Memory B cell (primary cell): ENCODE results near the gene RET.
A peak's percentile ranks its signal among the peaks of the same experiment; 100 is the strongest.

Experiments
- ATAC-seq: fragments of 150-1000 bp; cut with Tn5 transposase; 2 replicates; pipeline ENCODE4 v1.10.0; 2021; ENCODE audit warnings: low read depth, mild to moderate bottlenecking, moderate library complexity
- DNase-seq, 2 donors: peaks; one replicate each; pipeline ENCODE4 v3.0.0; 2022; ENCODE audit warnings: low spot score in 2 of 2
- H3K27ac Mint-ChIP-seq: one replicate; pipeline ENCODE4 v1.8.0; 2022; ENCODE audit warnings: mild to moderate bottlenecking, moderate library complexity, mixed read lengths
- H3K27me3 Mint-ChIP-seq: one replicate; pipeline ENCODE4 v1.8.0; 2022; ENCODE audit warnings: mixed read lengths
- H3K36me3 Mint-ChIP-seq: one replicate; pipeline ENCODE4 v1.8.0; 2022; ENCODE audit warnings: mild to moderate bottlenecking, mixed read lengths
- H3K4me1 Mint-ChIP-seq: one replicate; pipeline ENCODE4 v1.8.0; 2022; ENCODE audit warnings: mixed read lengths
- H3K4me3 Mint-ChIP-seq: one replicate; pipeline ENCODE4 v1.8.0; 2022; ENCODE audit warnings: mild to moderate bottlenecking, moderate library complexity, mixed read lengths
- H3K9me3 Mint-ChIP-seq: one replicate; pipeline ENCODE4 v1.8.0; 2022; ENCODE audit warnings: mixed read lengths

The RET gene

DNA sequence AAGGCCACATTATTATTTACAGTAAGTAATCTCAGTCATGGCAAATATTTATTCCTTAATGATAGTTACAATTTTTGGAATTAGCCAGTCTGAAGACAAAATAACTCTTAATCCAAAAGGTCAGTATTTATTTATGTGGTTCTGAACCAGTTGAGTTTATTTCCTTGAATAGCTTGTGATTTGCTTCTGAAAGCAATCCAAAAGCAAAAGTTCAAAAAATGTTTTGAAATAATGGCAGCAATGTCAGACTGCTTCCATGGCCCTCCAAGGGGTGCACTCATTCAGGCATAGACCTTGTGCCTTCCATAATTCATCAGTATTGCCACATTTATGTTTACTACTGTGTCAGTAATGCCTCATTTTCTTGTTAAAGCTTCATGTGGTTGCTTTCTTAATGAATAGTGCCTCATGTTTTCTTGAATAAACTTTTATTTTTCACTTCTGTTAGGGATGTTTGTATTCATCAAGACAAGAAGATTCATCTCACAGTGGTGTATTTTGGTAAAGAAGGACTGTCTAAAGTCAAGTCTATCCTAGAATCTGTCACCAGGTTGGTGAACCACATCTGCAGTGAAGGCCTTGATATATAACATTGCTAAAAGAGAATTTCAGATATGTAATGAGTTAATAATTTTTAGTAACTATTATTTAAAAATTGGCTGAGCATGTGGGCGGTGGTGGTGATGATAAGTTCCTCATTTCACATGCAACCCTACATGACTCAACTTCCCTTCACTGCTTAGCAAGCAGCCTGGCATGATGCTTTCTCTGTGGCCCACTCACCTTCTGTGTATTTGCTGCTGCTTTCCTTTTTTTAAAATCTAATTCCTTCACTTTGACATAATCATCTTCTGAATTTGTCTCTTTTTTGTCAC, 83.4 kb downstream of the RET start:
- ATAC-seq = peak; percentile 60
- DNase-seq = no peak

GRCh38 chr10:43160921-43161255, 84.0 kb downstream of the RET start:
- no peaks in the 10 kb centered on the region for H3K9me3 Mint-ChIP-seq
- no peak for DNase-seq
- peaks cover 32% of the 10 kb centered on the region for H3K36me3 Mint-ChIP-seq
- H3K4me1 Mint-ChIP-seq = peaks cover 22% of the 10 kb centered on the region
- ATAC-seq = no peak
- H3K27me3 Mint-ChIP-seq = no peaks in the 10 kb centered on the region
- no peak overlapping the region for H3K4me3 Mint-ChIP-seq
- peak overlapping the region; percentile 5 for H3K27ac Mint-ChIP-seq

More for the DNA sequence above, 83.4 kb downstream of the RET start:
- Mint-ChIP-seq H3K27me3 (no peaks in the 10 kb centered on the region), H3K4me3 (no peak overlapping the region), H3K27ac (peak overlapping the region; percentile 5), H3K9me3 (no peaks in the 10 kb centered on the region), H3K36me3 (peaks cover 33% of the 10 kb centered on the region), H3K4me1 (peaks cover 25% of the 10 kb centered on the region)

DNA sequence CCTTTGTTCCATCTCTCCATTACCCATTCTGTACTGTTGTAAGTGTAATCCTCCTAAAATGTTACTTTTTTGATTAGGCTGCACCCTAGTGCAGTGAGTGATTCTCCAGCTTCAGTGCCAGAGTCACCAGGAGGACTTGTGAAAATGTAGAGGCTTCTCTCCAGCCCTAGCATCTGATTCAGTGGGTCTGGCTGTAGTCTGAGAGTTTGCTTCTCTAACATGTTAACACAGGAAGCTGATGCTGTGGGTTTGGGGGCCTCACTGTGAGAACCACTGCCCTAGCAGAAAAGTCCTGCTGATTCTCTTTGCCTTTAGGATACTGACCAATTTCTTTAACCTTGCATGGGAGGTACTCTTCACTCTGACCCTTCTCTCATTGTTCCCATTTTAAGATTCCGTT, 85.7 kb downstream of the RET start:
- Mint-ChIP-seq H3K27ac (peak overlapping the region; percentile 5), H3K9me3 (no peaks in the 10 kb centered on the region), H3K27me3 (no peaks in the 10 kb centered on the region), H3K4me1 (peaks cover 12% of the 10 kb centered on the region), H3K36me3 (peaks cover 25% of the 10 kb centered on the region), H3K4me3 (no peak overlapping the region)
- DNase-seq (no peak), ATAC-seq (no peak)

DNA sequence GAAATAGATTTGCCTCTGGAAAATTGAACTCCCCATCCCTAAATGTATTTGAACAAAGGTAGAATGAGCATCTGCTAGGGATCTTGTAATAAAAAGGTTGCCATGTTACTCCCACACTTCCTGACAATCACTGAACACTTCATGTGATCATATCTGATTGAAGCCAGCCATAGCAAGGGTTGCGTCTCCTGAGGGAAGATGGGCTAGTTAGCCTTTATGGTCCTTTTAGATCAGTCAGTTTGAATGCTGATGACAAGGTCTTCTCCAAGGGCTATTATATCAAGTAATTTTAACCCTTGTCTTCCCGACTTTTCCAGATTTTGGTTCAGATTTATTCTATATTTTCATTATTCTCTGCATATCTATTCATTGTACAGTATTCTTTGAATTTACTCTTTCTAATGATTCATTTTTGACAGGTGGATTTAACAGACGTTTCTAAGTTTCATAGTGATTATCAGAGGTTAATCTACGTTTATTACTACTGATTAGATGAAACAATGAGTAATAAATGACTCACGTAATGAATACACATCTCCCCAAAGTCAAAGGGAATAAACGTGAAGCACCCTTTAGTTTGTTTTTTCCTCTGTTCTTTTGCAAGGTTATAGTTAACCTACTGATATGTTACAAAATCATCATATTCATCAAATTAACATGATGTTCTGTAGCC, 89.5 kb downstream of the RET start:
- H3K27ac Mint-ChIP-seq = no peak overlapping the region
- H3K4me1 Mint-ChIP-seq = peaks cover 4% of the 10 kb centered on the region
- H3K9me3 Mint-ChIP-seq = no peaks in the 10 kb centered on the region
- no peak overlapping the region for H3K4me3 Mint-ChIP-seq
- no peaks in the 10 kb centered on the region for H3K27me3 Mint-ChIP-seq
- DNase-seq = no peak
- H3K36me3 Mint-ChIP-seq = peaks cover 38% of the 10 kb centered on the region
- no peak for ATAC-seq

DNA sequence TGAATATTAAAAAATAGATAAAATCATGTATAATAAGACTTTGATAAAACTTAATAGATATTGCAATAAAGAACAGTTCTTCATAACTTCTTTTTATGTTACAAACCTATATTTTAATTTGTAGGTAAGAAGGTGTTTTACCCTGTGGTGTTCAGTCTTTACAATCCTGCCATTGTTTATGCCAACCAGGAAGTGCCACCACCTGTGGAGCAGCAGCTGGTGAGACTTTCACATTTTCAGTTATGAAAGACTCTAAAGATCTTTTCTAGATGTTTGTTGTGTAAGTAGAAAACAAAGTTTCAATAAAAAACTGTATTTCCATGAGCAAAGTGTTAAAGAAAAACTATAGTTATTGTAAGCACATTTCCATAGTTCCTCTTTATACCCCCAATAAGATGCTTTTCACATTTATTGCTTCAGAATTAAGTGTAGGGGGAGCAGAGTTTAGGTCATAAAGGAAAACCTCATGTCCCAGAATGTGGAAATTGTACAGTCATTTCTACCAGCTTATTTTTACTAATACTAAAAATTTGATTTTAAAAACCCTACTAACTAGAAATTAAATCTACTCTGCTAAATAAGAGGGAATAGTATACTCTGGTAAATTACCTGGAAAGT, 90.1 kb downstream of the RET start:
- H3K27me3 Mint-ChIP-seq = no peaks in the 10 kb centered on the region
- H3K27ac Mint-ChIP-seq = no peak overlapping the region
- ATAC-seq (no peak), DNase-seq (no peak)
- no peaks in the 10 kb centered on the region for H3K4me1 Mint-ChIP-seq
- no peaks in the 10 kb centered on the region for H3K9me3 Mint-ChIP-seq
- no peak overlapping the region for H3K4me3 Mint-ChIP-seq
- peaks cover 32% of the 10 kb centered on the region for H3K36me3 Mint-ChIP-seq

DNA sequence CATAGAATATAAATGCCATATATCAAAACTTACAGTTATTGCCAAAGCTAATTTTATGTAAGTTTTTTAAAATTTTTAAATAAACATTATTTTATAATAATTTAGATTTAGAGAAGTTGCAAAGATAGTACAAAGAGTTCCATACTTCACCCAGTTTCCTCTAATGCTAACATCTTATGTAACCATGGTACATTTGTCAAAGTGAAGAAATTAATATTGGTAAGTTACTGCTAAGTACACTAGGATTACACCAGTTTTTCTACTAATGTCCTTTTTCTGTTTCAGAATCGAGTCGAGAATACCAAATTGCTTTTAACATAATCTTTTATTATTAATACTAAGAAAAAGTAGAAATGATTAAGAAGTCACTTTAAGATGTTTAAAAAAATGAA, 90.6 kb downstream of the RET start:
- H3K4me1 Mint-ChIP-seq = no peaks in the 10 kb centered on the region
- H3K27ac Mint-ChIP-seq = no peak overlapping the region
- peaks cover 32% of the 10 kb centered on the region for H3K36me3 Mint-ChIP-seq
- no peak for DNase-seq
- no peaks in the 10 kb centered on the region for H3K9me3 Mint-ChIP-seq
- no peaks in the 10 kb centered on the region for H3K27me3 Mint-ChIP-seq
- H3K4me3 Mint-ChIP-seq = no peak overlapping the region
- ATAC-seq = no peak

- Mint-ChIP-seq H3K4me1 (no peaks in the 10 kb centered on the region), H3K9me3 (no peaks in the 10 kb centered on the region), H3K4me3 (no peak overlapping the region), H3K36me3 (peaks cover 35% of the 10 kb centered on the region), H3K27ac (peak overlapping the region; percentile 54), H3K27me3 (no peaks in the 10 kb centered on the region)
- ATAC-seq (no peak), DNase-seq (no peak)
These were observed 93.6 kb downstream of the RET start for GRCh38 chr10:43170491-43170890.

GRCh38 chr10:43172645-43173044, 95.8 kb downstream of the RET start:
- no peak for DNase-seq
- H3K36me3 Mint-ChIP-seq = peaks cover 50% of the 10 kb centered on the region
- H3K27ac Mint-ChIP-seq = no peak overlapping the region
- no peak overlapping the region for H3K4me3 Mint-ChIP-seq
- H3K27me3 Mint-ChIP-seq = no peaks in the 10 kb centered on the region
- no peak for ATAC-seq
- no peaks in the 10 kb centered on the region for H3K9me3 Mint-ChIP-seq
- no peaks in the 10 kb centered on the region for H3K4me1 Mint-ChIP-seq

DNA sequence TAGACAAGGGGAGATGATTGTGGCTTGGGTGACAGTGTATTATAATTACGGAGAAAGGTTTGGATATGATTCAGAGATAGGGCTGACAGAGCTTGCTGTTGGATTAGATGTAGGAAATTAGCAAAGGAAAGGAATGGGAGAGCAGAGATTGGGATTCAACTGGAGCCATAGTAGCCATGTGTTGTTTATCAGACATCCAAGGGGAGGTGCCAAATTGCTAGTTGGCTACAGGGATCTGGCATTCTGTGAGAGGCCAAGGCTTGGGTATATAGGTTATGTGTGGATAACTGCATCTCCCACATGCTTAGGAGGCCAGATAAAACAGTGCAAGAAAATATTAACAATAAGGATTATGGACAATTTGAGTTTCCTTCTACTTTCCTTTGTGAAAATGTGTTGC, 96.3 kb downstream of the RET start:
- H3K27ac Mint-ChIP-seq = no peak overlapping the region
- H3K27me3 Mint-ChIP-seq = no peaks in the 10 kb centered on the region
- peaks cover 55% of the 10 kb centered on the region for H3K36me3 Mint-ChIP-seq
- H3K4me3 Mint-ChIP-seq = no peak overlapping the region
- no peaks in the 10 kb centered on the region for H3K9me3 Mint-ChIP-seq
- no peaks in the 10 kb centered on the region for H3K4me1 Mint-ChIP-seq
- no peak for ATAC-seq
- DNase-seq = no peak

DNA sequence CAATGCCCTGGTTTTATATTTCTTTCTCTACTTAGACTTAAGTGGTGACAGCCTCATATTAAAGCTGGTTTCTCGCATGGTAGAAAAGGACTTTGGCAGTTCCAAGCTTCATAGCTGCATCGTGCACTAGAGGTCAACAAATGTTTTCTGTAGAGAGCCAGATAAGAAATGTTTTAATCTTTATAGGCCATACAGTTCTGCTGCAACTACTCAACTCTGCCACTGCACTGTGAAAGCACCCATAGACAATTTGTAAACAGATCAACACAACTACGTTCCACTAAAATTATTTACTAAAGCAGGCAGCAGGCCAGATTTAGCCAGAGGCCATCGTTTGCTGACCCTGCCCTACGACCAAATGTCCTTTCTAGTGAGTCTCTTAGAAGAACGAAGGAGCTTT, 98.1 kb downstream of the RET start:
- Mint-ChIP-seq H3K36me3 (peaks cover 60% of the 10 kb centered on the region), H3K27ac (no peak overlapping the region), H3K9me3 (peaks cover 8% of the 10 kb centered on the region), H3K27me3 (no peaks in the 10 kb centered on the region), H3K4me3 (no peak overlapping the region), H3K4me1 (no peaks in the 10 kb centered on the region)
- ATAC-seq (no peak), DNase-seq (no peak)

- Mint-ChIP-seq H3K4me1 (no peaks in the 10 kb centered on the region), H3K4me3 (no peak overlapping the region), H3K9me3 (peaks cover 8% of the 10 kb centered on the region), H3K36me3 (peaks cover 63% of the 10 kb centered on the region), H3K27me3 (no peaks in the 10 kb centered on the region), H3K27ac (no peak overlapping the region)
- DNase-seq (no peak), ATAC-seq (no peak)
These were observed 99.4 kb downstream of the RET start for GRCh38 chr10:43176271-43176670.

GRCh38 chr10:43177595-43177994, 100.7 kb downstream of the RET start:
- ATAC-seq (no peak), DNase-seq (no peak)
- Mint-ChIP-seq H3K27ac (no peak overlapping the region), H3K9me3 (peaks cover 8% of the 10 kb centered on the region), H3K4me1 (no peaks in the 10 kb centered on the region), H3K36me3 (peaks cover 66% of the 10 kb centered on the region), H3K4me3 (no peak overlapping the region), H3K27me3 (no peaks in the 10 kb centered on the region)
